Non-pigmented ciliary epithelial cell (primary cell): ENCODE results near the gene ZFAND6.

Experiments
- DNase-seq: peaks from one replicate; pipeline ENCODE4 v3.0.0-alpha.2; 2010; ENCODE audit warnings: low read depth

The ZFAND6 gene

DNA sequence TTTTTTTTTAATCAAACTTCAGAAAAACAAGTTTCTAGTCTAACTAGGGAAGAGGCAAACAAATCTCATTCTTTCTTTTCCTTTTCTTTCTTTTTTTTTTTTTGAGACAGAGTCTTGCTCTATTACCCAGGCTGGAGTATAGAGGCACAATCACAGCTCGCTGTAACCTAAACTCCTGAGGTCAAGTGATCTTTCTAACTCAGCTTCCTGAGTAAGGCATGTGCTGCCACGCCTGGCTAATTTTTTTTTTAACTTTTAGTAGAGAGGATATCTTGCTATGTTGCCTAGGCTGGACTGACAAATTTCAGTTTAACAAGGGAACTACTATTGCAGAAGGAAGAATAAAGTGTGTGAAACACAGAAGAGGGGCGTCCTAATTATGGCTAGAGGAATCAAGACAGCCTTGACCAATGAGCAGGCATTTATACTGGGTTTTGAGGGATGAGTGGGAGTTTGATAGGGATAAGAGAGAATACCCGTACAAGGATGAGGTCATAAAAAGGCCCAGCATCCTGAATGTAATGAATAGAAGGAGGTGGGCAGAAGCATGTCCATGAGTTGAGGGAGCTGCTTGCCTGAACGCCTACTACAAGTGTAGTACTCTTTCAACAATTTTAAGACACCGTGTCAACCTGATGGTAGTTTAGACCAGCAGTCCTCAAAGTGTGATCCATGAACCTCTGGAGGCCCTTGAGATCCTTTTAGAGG, 6.7 kb upstream of the ZFAND6 start:
- DNase-seq = no peak

DNA sequence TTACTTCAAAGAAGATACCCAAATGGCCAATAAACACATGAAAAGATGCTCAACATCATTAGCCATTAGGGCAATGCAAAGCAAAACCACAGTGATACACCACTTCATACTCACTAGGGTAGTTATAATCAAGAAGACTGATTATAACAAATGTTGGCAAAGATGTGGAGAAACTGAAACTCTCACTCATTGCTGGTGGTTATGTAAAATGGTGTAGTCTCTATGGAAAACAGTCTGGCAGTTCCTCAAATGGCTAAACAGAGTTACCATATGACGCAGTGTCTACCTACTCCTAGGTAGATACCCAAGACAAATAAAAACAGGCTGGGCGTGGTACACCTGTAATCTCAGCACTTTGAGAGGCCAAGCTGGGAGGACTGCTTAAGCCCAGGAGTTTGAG, 3.5 kb upstream of the ZFAND6 start:
- no peak for DNase-seq

DNA sequence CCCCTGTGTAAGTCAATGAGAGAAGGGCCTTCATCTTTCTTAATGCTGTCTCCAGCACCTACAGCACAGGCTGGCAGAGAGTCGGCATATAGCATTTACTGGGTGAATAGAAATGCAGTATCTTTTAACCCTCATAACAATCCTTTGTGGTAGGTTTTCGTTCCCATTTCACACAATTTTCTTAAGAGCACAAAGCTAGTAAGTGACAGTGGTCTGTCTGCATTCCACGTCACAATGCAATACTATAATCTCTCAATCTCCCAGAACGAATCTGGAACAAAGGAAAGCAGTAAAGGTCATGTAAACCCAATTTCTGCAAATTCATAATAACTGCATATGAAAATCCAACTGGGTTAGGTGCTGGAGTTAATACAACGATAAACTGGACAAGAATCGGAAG, 1.4 kb upstream of the ZFAND6 start:
- no peak for DNase-seq

DNA sequence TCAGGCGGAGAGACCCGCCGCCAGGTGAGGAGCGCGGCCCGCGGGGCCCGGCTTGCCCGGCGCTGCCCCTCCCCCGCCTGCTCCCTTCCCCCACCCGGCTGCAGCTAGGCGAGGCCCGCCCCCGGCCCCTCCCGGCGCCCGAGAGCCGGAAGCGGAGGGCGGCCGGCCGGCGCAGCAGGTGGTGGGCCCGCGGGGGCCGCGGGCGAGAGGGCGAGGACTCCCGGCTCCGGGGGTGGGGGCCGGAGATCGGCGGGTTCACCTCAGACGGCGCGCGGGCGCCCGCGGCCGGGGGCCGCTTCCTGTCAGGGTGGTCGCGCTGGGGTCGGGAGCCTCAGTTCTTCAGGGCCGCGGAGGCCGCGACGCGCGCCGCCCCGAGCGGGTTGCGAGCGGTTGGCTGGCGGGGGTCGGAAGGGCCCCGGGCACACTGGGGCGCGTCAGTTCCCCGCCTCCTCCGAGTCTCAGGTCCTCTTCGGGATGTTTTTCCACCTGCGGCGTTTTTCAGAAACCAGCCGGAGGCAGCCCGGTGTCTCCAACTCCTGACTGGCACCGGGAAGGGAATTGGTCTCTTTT, 395 bp downstream of the ZFAND6 start:
- DNase-seq = no peak

DNA sequence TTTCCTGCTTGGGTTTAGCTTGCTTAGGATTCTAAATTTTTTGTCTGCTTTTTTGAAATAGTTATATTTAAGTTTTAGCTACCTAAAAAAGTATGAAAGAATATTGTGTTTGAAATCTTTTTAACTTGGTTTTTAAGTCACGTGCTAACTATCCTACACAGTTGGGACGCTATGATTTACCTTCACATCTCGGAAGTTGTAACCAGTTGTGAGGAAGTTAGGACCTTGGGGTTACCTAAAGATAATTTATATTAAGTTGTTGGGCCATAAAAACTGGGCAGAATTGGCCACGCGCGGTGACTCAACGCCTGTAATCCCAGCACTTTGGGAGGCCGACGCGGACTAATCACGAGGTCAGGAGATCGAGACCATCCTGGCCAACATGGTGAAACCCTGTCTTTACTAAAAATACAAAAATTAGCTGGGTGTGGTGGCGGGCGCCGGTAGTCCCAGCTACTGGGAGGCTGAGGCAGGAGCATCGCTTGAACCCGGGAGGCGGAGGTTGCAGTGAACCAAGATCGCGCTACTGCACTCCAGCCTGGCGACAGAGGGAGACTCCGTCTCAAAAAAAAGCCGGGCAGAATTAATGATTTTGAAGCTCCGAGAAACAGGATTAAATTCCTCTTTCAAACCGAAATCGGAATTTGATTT, 1.0 kb downstream of the ZFAND6 start:
- no peak for DNase-seq

DNA sequence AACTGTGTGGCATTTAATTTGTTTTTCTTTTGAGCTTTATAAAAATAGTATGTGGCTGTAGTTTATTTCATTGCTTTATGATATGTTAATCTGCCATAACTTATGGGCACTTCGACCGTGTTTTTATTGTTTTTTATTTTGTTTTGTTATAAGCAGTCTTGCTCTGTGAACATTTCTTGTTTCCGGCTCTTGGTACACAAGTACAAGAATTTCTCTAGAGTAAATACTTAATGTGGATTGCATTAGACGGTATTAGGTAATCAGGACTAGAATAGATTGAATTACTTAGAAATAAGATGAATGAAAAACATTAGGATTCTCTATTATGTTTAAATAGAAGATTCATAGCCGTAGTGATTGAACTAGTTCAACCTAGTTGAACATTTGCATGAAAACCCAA, 2.1 kb downstream of the ZFAND6 start:
- no peak for DNase-seq

DNA sequence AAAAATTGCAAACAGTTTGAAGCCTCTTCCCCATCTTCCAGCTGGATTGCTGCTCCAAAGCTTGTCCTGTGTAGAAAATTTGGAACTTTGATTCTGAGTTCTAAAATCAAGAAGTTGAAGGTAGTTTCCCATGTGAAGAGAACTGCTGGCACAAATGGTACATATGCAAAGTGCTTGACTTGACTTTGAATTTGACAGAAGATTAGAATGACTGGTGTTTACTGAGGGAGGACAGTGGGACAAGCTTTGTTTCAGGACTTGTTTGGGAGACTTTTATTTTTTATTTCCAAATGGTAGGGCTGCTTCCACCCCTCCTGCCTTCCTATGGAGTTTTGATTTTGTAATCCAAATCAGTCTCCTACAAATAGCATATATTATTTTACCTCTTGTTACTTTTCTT, 7.4 kb downstream of the ZFAND6 start:
- DNase-seq = no peak

DNA sequence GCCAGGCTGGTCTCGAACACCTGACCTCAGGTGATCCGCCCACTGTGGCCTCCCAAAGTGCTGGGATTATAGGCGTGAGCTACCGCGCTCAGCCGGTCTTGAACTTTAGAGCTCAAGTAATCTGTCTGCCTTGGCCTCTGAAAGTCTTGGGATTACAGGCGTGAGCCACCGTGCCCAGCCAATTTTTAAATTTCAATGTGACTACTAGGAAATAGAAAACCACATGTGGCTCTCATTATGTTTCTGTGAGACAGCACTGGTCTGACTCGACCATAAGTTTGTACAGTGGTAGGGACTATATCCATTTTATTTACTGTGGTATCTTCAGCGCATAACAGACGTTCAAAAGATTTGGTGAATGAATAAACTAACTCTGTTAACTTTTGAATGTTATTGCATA, 9.1 kb downstream of the ZFAND6 start:
- no peak for DNase-seq

DNA sequence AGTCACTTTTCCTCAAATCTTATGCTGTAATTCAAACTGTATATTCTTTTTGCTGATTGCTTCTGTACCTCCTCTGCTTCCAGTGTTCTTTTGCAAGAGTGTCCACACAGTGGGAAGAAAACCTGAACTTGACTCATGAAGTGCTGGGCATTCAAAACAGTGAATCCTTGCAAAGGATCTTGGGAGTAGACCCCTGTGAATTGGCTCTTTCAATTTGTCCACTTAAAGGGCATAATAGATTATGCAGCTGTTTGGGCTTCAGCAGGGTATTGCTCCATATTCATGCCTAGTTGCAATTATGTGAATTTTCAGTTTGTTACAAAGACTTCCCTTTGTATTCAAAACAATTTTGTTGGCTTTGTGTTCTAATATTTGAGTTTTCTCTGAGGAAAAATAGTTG, 11.4 kb downstream of the ZFAND6 start:
- DNase-seq = no peak

DNA sequence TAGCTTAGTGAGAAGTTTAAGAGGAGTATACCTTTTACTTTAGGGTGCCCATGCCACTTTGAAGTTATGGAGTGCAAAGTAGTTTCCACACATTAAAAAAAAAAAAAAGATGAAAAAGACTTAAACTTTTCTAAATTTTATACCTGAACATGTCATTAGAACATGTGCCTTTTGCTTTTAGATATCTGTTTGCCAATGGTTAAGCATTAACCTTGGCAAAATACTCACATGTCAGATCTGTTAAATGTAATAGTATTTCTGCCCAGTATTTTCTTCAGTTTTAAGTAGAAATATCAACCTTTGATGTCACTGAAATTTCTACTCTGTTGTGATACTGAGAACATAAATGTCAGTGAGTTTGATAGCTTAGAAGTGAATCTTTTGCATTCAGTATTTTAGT, 12.2 kb downstream of the ZFAND6 start:
- no peak for DNase-seq

DNA sequence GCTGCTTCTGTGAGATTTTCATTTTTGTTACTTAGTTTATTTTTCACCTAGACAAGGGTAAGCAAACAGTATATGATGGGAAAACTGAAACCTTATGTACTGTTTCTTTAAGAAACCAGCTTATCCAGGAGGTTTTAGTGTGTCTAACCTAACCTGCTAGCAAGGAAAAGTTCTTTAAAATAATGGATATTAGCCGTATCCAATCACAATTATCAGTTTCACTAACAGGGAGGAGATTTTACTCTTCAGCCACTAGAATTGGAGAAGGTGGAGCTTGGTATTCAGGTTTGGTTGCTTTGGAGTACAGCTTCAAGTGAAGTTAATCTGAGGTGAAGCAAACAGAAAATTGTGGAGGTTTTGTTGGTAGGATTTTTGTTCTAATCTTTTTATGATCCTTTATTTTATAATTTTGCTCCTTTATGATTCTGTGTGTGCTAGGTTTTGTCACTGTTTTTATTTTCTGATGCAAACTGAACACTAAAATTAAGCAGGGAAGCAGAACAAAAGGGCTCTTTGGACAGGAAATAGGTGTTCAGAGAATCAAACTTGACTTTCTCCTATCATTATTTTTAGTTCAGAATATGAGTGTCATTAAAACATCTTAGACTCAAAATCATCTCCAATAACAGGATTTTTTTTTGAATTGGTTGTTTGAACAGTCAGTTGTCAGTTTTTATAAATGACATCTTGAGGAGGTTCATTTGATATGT, 13.0 kb downstream of the ZFAND6 start:
- DNase-seq = peak; percentile 81

DNA sequence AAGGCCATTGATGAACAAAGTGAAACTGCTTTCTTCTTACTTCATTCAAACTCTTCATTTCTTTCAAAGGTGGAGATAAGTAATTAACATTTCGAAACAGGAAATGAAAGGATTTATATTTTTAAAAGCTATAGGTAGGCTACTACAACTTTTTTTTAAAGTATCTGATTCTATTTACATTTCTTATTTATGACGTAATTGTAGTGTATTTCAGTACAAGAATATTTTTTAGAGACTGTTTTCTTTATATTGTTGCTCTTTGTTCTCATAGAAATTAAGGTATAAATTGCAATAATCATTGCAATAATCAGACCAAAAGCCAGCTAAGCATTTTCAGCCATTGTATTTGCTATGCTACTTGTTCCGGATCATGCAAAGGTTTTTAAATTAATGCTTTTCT, 13.7 kb downstream of the ZFAND6 start:
- DNase-seq = no peak

DNA sequence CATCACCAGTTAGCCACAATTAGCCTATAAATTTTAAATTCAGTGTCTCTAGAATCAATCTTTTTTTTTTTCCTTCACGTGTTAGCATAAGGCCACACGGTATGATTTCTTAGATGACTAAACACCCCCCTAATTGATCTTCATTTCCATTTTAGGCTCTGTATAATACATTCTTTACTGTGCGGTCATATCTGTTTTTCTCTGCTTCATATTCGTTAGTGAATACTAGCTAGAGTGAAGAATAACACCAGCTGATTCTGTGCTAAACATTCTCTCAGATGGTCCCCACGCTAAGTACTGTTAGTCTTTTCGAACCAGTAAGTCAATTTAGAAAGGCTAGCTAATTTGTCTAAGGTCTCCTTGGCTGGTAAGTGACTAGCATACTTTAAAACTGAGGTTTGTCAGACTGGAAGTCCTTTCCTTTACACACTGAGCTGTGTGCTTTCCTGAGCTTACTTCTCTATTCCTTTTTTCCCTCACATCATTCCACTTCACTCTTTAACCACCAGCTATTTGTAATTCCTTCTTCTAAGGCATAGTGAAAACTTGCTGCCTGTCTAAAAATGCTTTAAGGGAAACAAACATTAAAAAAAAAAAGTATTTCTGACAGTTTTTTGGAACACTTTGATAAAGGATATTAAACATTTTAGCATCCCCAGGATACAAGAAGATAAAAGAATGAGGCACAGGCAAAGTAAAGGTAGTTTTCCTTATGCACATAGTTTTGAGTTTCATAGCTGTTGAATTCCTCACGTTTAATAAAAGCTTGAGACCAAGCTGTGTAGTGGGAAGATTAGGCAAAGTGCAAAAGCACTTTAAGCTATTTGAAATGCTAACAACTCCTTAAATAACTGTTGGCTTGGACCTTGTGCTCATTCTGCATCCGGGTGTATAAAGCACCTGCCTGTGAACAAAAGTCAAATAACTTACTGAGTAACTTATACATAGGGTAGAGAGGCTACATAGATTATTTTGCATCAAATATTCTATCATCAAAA, 17.1 kb downstream of the ZFAND6 start:
- no peak for DNase-seq

DNA sequence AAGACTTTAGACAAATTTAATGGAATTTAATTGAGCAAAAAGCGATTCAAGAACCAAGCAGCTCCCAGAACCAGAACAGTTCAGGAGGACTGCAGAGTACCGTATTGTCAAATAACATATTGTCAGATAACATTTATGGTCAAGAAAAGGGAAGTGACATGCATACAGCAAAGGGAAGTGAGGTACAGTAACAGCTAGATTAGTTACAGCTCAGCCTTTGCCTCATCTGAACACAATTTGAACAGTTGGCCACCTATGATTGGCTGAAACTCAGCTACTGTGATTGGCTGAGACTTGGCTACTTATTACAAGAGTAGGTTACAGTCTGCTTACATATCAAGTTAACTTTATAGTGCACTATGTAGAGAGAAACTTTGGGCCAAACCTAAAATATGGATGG, 21.9 kb downstream of the ZFAND6 start:
- no peak for DNase-seq

DNA sequence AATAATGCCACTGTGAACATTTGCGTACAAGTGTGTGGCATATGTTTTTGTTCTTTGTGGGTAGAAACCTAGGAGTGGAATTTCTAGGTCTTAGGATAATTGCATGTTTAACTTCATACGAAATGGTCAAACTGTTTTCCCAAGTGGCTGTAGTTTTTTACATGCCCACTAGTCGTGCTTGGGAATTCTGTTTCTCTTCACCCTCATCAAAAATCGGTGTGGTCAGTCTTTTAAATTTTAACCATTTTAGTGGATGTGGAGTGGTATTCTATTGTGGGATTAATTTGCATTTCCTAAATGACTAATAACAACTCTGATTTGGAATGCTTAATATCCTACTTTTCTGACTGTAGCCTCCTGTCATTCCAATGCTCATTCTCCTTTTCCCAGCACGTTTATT, 27.6 kb downstream of the ZFAND6 start:
- no peak for DNase-seq

DNA sequence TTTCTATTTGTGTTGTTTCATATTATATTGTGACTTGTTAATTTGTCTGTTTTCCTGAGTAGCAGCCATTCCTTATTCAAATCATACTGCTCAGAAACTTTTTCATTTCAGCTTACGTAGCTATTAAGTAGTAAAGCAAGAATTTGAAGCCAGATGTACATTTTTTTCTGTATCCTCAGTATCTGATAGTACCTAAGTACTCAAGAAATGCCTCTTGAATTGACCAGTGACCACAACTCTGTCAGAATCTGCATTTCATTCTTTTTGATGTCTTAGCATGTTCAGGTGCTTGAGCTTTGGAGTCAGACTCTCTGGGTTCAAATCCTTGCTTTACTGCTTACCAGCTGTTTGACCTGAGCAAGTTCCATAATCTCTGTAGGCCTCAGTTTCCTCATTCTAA, 30.6 kb downstream of the ZFAND6 start:
- DNase-seq = no peak

DNA sequence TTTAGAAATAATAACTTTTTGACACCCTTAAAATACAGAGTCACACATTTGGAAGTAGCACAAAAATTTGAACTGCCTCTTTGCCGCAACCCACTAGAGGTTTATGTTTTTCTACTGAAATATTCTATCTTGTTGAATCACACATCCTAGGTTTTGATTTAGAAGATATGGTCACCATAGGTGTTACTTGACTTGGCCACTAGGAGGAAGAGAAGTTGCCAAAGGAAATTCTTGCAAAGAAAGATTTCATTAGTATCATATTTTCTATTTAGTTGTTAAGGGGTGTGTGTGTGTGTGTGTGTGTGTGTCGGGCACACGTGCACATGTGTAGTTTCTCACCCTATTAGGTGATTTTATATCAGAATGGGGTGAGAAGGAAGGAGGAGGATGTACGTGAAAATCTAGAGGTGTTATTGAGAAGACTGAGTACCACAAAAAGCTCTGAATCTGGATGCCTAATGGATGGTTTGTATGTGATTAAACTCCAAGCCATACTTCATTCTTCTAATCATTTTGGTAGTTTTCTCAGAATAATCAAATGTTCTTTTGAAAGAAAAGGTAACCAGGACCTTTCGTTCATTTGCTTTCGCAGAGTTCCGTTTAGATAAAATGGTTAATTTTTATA, 31.5 kb downstream of the ZFAND6 start:
- no peak for DNase-seq

DNA sequence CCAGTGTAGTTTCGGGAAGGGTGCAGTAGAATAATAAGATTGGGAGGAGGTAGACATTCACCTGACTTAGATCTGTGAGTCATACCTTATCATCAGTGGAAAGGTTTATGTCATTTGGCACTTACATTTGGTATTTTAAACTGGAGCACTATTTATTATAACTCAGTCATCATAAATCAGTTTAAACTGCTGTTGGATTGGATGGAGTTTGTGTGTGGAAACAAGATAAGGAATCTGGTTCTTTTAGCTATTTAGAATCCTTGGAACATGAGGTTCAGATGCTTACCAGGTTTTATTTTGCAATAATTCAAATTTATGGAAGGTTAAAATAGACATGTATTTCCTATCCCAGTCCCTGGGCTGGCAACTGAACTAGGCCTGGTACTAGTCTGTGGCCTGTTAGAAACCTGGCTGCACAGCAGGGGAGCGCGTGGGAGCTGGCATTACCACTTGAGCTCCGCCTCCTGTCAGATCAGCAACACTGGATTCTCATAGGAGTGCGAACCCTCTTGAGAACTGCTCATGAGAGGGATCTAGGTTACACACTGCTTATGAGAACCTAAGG, 34.5 kb downstream of the ZFAND6 start:
- DNase-seq = no peak

DNA sequence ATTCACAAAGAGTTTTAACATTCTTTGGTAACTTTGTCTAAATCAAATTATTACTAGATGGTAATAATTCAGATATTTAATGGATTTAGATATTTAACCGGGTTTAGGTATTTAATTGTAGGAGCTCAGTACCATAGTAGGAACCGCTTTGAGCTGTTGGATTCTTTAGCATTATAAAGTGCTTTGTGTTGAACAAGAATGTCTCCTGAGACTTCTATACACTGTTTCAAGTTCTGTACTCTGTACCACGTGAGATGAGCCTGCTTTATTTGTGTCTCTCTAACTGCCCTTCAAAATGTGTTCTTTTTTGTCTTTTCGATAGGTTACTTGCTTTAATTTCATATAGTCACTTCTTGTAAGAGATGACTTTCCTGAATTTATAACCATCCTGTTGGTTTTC, 36.0 kb downstream of the ZFAND6 start:
- DNase-seq = no peak

DNA sequence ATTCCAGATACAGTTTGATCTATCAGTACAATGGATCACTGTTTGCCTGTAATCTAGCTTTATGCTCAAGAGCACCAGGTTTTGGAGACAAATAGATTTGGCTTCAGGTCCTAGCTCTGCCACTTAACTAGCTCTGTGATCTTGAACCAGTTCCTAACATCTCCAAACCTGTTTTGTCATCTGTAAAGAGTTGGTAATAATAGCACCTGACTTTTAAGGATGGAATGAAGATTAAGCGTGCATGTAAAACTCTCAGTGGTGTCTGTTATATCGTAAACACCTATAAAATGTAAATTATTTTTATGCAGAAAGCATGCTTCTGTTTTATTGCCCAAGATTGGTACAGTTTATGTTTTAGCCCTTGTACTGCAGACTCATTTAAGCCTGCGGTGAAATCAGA, 36.5 kb downstream of the ZFAND6 start:
- DNase-seq = no peak

DNA sequence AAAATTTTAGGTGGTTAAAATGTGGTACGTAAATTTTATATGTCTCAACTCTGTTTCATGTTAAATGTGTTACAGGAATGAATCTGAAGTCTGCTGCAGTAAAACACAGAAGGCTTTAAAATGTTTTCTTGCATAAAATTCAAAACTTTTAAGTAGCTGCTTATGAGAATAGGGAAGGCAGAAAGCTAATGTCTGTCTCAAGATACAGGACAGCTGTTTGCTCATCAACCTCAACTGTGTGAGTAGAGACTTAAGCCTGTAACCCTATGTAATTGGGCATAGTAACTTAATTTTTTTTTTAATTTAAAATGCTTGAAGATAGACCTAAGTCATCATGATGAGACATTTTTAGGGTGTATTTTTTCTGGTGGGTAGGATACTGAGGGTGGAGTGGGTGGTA, 38.9 kb downstream of the ZFAND6 start:
- no peak for DNase-seq
